GM10266 (cell line): Measurements from ENCODE around the gene LYZL6.

Experiments used
- DNase-seq: peaks from one replicate; pipeline ENCODE4 v3.0.0; 2012; ENCODE audit errors: extremely low spot score
- TF ChIP-seq, protein P1 (sequence below): IDR thresholded peaks from 2 replicates; pipeline ENCODE4 v1.5.1; 2012; ENCODE audit warnings: mild to moderate bottlenecking, low read depth; ENCODE audit not compliant: control insufficient read depth, insufficient read depth; ENCODE audit errors: missing control alignments

LYZL6 gene, protein sequence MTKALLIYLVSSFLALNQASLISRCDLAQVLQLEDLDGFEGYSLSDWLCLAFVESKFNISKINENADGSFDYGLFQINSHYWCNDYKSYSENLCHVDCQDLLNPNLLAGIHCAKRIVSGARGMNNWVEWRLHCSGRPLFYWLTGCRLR

DNA sequence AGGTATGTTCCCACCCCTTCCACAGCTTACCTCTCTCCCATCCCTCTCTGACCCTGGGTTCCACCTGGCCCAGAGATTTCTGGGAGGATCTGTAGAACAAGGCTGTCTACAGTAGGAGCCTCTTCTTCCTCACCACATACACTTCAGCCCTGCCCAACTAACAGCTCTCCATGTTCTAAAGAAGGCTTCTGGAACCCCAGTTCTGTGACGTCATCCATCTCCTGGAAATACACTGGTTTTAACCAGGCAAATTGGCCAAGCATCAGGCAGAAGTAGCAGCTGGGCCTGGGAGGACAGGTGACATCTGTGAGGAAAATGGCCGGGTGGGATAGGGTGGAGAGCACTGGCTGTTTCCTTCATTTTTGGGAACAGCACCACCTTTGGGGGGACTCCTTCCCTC is at the start of gene LYZL6:
LYZL6 (minus strand) TSS at position 177 of the 400 bp plus-strand sequence. CDS start 4,357 bp downstream, outside the sequence.
- no peak for DNase-seq
- TF ChIP-seq, protein P1, sequence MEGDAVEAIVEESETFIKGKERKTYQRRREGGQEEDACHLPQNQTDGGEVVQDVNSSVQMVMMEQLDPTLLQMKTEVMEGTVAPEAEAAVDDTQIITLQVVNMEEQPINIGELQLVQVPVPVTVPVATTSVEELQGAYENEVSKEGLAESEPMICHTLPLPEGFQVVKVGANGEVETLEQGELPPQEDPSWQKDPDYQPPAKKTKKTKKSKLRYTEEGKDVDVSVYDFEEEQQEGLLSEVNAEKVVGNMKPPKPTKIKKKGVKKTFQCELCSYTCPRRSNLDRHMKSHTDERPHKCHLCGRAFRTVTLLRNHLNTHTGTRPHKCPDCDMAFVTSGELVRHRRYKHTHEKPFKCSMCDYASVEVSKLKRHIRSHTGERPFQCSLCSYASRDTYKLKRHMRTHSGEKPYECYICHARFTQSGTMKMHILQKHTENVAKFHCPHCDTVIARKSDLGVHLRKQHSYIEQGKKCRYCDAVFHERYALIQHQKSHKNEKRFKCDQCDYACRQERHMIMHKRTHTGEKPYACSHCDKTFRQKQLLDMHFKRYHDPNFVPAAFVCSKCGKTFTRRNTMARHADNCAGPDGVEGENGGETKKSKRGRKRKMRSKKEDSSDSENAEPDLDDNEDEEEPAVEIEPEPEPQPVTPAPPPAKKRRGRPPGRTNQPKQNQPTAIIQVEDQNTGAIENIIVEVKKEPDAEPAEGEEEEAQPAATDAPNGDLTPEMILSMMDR: no peak

DNA sequence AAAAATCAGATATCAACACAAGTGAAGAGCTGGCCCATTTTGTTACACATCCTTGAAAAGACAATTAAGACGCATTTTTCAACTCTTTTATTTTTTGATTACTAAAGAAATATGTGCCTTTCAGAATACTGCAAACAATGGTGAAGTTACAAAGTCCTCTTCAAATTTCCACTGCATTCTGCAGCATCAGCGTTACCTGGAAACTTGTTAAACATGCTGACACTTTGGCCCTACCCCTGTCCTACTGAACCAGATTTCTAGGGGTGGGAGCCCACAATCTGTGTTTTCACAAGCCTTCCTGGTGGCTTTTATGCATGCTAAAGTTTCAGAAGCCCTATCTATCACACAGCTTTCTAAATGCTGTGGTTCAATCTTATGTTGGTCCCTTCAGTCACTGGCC is 47.6 kb upstream of the LYZL6 start:
- TF ChIP-seq, protein P1: no peak
- DNase-seq: no peak

DNA sequence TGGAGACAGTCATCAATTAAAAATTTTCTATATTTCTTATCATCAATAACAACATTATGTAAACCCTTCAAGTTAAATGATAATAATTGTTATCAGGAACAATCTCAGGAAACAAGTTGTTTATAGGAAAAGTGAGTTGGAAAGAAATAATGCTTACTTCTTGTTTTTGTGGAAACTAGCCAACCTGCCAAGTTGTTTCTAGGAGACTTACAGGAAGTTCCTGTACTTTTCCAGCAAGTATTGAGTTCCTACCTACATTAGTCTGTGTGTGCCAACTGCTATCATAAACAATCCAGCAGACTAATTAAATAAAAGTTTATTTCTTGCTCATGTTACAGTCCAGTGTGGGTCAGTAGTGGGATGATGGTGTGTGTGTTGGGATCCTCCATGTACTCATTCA is 44.7 kb upstream of the LYZL6 start:
- no peak for DNase-seq
- TF ChIP-seq, protein P1: no peak

DNA sequence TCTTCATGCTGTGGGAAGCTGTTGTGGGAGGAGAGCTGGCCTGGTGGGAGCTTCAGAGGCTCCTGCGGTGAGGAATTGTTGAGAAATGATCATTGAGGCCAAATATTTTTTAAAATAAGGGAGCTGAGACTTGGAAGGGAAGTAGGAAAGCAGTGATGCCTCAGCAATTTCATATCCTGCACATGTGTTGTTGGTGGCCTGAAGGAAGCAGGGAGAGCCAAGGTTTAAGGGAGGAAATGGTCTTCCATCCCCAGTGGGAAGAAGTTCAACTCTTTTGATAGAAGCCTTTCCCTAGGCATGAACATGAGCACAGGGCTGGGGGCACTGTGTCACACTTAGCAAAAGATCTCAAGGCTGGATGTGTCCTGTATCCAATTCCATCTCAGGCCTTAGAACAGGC is 43.1 kb upstream of the LYZL6 start, which contains the start of gene CCL14:
CCL14 (minus strand) TSS at position 87 of the 400 bp plus-strand sequence; CDS start at position 7, 80 bp downstream.
- no peak for DNase-seq
- TF ChIP-seq, protein P1: no peak

DNA sequence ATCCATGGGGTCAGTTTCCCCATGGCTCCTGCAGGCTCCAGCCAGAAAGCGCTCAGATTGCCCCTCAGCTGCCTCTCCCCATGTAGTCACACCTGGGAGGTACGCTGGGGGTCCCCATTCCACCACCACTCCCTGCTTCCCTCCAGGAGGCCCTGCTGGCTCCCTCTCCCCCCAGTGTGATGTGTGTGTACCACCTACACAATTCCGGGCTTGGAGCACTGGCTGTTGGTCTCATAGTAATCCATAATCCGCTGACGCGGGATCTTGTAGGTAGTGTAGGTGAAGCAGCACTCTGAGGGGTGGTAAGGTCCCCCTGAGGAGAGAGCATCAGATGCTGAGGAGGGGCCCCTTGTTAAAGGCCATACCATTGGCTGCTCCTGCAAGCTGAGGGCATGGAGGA is 40.6 kb upstream of the LYZL6 start:
- DNase-seq: no peak
- TF ChIP-seq, protein P1: no peak

DNA sequence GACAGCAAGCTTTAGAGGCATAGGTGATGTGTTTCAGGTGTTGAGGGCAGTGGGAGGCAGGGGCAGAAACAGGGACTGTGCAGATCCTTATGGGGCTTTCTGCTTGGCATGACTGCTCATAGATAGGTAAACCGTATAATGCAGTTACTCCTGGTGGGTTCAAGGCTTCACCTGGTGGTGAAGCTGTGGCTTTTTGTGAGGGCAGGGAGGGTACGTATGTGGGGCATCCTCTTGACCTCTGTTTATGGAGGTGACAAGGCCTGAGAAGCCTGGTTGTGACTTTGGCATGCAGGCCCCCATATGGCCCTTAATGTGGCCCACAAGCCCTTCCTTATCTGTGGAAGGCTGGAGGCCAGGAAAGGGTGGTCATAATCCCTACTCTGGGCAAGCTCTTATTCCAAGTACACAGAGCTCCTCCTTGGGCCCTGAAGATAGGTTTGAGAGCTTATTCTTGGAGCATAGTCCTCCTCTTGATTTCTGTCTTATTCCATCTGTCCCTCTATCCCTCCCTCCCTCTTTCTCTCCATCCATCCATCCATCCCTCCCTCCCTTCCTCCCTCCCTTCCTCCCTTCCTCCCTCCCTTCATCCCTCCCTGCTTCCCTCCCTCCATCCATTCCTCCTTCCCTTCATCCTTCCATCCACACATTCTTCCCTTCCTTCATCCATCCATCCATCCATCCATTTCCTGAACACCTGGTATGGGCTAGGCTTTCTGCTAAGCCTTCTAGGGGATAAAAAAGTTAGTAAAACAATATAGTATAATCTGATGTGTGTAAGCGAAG is 39.1 kb upstream of the LYZL6 start:
- TF ChIP-seq, protein P1: no peak
- DNase-seq: no peak

DNA sequence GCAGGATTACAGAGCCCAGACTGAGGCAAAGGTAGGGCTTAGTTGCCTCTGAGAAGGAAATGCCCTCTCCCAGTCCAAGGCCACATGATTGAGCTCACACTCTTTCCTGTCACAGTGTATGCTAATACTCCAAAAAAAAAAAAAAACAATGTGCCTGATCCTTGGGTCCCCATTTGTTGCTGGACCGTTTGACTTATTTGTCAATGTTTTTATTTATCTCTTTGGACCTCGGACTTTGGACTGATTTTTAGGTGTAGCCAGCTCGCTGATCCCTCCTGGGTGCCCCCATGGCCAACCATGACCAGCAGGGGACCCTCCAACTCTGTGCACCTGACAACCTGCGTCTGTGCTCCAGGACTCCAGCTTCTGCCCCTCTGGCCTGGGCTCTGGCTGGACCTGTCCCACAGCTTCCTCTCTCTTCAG is 38.4 kb upstream of the LYZL6 start:
- TF ChIP-seq, protein P1: peak; percentile 32
- DNase-seq: no peak
